Measurements from ENCODE around the gene ZNF117.

DNA sequence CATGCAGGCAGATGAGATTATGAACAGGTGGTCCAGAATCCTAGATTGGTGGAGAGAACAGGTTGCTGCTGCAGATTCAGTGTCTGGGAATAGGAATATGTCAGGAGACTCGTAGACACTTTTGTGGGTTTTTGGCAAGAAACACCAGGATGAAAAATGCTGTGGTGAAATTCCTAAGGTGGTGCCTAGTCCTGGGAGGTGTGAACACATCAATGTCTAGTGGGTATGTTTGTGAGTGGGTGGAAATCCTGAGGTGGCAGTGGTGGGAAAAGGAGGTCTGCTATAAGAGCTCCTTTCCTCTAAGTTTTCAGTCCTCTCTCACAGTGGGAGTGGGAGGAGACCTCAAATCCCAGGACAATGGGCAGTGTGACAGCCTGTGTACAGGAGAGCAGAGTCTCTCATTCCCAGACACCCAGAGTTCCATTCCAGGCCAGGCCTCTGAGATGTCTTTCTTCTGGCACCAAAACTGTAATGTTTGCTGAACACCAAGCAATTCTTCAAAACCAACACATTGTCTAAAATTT is 10.5 kb upstream of the ZNF117 start:
- TF ChIP-seq, protein P1, sequence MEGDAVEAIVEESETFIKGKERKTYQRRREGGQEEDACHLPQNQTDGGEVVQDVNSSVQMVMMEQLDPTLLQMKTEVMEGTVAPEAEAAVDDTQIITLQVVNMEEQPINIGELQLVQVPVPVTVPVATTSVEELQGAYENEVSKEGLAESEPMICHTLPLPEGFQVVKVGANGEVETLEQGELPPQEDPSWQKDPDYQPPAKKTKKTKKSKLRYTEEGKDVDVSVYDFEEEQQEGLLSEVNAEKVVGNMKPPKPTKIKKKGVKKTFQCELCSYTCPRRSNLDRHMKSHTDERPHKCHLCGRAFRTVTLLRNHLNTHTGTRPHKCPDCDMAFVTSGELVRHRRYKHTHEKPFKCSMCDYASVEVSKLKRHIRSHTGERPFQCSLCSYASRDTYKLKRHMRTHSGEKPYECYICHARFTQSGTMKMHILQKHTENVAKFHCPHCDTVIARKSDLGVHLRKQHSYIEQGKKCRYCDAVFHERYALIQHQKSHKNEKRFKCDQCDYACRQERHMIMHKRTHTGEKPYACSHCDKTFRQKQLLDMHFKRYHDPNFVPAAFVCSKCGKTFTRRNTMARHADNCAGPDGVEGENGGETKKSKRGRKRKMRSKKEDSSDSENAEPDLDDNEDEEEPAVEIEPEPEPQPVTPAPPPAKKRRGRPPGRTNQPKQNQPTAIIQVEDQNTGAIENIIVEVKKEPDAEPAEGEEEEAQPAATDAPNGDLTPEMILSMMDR (IDR thresholded peaks at IDR 0.05; ENCODE audit: insufficient read depth, low read length), result no peak
- no peak for TF ChIP-seq POLR2AphosphoS5 (IDR thresholded peaks at IDR 0.05; ENCODE audit: low read depth)
- TF ChIP-seq, protein P2, sequence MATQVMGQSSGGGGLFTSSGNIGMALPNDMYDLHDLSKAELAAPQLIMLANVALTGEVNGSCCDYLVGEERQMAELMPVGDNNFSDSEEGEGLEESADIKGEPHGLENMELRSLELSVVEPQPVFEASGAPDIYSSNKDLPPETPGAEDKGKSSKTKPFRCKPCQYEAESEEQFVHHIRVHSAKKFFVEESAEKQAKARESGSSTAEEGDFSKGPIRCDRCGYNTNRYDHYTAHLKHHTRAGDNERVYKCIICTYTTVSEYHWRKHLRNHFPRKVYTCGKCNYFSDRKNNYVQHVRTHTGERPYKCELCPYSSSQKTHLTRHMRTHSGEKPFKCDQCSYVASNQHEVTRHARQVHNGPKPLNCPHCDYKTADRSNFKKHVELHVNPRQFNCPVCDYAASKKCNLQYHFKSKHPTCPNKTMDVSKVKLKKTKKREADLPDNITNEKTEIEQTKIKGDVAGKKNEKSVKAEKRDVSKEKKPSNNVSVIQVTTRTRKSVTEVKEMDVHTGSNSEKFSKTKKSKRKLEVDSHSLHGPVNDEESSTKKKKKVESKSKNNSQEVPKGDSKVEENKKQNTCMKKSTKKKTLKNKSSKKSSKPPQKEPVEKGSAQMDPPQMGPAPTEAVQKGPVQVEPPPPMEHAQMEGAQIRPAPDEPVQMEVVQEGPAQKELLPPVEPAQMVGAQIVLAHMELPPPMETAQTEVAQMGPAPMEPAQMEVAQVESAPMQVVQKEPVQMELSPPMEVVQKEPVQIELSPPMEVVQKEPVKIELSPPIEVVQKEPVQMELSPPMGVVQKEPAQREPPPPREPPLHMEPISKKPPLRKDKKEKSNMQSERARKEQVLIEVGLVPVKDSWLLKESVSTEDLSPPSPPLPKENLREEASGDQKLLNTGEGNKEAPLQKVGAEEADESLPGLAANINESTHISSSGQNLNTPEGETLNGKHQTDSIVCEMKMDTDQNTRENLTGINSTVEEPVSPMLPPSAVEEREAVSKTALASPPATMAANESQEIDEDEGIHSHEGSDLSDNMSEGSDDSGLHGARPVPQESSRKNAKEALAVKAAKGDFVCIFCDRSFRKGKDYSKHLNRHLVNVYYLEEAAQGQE (IDR thresholded peaks at IDR 0.05; ENCODE audit: insufficient replicate concordance, low read depth), result no peak

All from HL-60 (cell line).